Measurements from ENCODE around the gene CACNA1C.

GRCh38 chr12:2583091-2583497, 530.3 kb downstream of the CACNA1C start:
- TF ChIP-seq CTCF (conservative IDR thresholded peaks at IDR 0.05) (peak; percentile 67), EZH2 (IDR thresholded peaks at IDR 0.05; ENCODE audit: low read depth) (no peak)

All from PC-9 (cell line).